Epithelial cell of proximal tubule (primary cell): Measurements from ENCODE around the gene ANKRD44. TPM values are rescaled to one million over a fixed set of nuclear protein-coding genes. Genes with fewer than 3 reads are reported as not detected.

ENCODE experiments used
- DNase-seq: peaks from one replicate; pipeline ENCODE4 v3.0.0-alpha.2; 2011; ENCODE audit warnings: low read depth
- H3K4me3 ChIP-seq: 2 replicates; pipeline ENCODE4 v1.5.1; 2011; ENCODE audit warnings: low read depth, mild to moderate bottlenecking, low read length
- CTCF ChIP-seq: conservative IDR thresholded peaks from 2 replicates; pipeline ENCODE4 v1.5.1; 2012; ENCODE audit warnings: low read depth, mild to moderate bottlenecking, low read length
- total RNA-seq: library from RNA; depleted of rRNA; stranded (reverse); fragments of >200 nt; gene quantifications from 2 replicates; pipeline ENCODE4 v1.2.3, GENCODE V29; 2015

ANKRD44 gene
- total RNA-seq, 1 donor from 2014 or later, result 1.7 TPM

- TF ChIP-seq CTCF, result no peak
- no peak overlapping the region for H3K4me3 ChIP-seq
These were observed 110.4 kb downstream of the ANKRD44 start for GRCh38 chr2:197200051-197200761.

GRCh38 chr2:197198890-197199289 is 111.7 kb downstream of the ANKRD44 start:
- no peak for DNase-seq
- H3K4me3 ChIP-seq, result no peak overlapping the region
- no peak for TF ChIP-seq CTCF

More at GRCh38 chr2:197200051-197200761, 110.4 kb downstream of the ANKRD44 start:
- DNase-seq, result no peak

GRCh38 chr2:197197895-197198311 is 112.7 kb downstream of the ANKRD44 start:
- H3K4me3 ChIP-seq, result no peak overlapping the region
- no peak for DNase-seq
- no peak for TF ChIP-seq CTCF

GRCh38 chr2:197196541-197197180 is 113.9 kb downstream of the ANKRD44 start:
- no peak for DNase-seq
- H3K4me3 ChIP-seq, result no peak overlapping the region
- no peak for TF ChIP-seq CTCF

- no peak for TF ChIP-seq CTCF
- no peak overlapping the region for H3K4me3 ChIP-seq
These were observed 115.1 kb downstream of the ANKRD44 start for GRCh38 chr2:197195518-197195917.

GRCh38 chr2:197191940-197192322 is 118.6 kb downstream of the ANKRD44 start:
- DNase-seq, result no peak
- no peak overlapping the region for H3K4me3 ChIP-seq
- TF ChIP-seq CTCF, result no peak

More at GRCh38 chr2:197195518-197195917, 115.1 kb downstream of the ANKRD44 start:
- DNase-seq, result no peak
